H54 (cell line): Measurements from ENCODE around the gene BAHCC1.
A peak's percentile ranks its signal among the peaks of the same experiment; 100 is the strongest.

Experiments used
- DNase-seq: peaks from one replicate; pipeline ENCODE4 v3.0.0; 2011; ENCODE audit warnings: low spot score, mixed read lengths; ENCODE audit not compliant: insufficient read length
- FAIRE-seq: peaks from 3 replicates; lab custom pipeline; 2011; peaks lifted over from hg19 to GRCh38; lab: Jason Lieb, UNC
- POLR2A ChIP-seq: IDR thresholded peaks from 2 replicates; pipeline ENCODE4 v1.6.1; 2011; ENCODE audit warnings: low read depth, mild to moderate bottlenecking, low read length

The BAHCC1 gene

GRCh38 chr17:81470944-81471817, 75.9 kb downstream of the BAHCC1 start:
- DNase-seq, result peak; percentile 88
- no peak for TF ChIP-seq POLR2A

GRCh38 chr17:81471818-81472456, 76.7 kb downstream of the BAHCC1 start:
- FAIRE-seq (no peak), DNase-seq (peak; percentile 65)
- 0 out of 2 replicates have a peak, but pooled peaks have one; percentile 24 for TF ChIP-seq POLR2A

More at GRCh38 chr17:81470944-81471817, 75.9 kb downstream of the BAHCC1 start:
- FAIRE-seq, result no peak

DNA sequence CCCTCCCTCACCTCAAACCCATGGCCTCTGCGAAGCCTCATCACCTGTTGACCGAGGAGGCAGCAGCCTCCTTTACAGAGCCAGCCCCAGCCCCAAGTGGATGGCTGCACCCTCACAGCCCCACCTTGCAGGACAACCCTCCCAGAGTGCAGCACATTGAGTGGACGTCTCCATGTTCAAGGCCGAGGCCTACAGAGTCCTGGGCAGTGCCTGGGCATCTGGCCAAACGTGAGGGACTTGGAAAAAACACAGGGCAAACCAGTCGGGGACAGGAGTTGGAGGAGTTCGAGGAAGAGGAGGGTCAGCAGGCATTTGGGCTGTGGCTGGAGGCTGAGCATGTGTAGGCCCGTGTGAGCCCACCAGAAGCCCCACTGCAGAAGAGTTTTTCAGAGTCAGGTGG, 77.8 kb downstream of the BAHCC1 start:
- FAIRE-seq (no peak), DNase-seq (no peak)
- no peak for TF ChIP-seq POLR2A

DNA sequence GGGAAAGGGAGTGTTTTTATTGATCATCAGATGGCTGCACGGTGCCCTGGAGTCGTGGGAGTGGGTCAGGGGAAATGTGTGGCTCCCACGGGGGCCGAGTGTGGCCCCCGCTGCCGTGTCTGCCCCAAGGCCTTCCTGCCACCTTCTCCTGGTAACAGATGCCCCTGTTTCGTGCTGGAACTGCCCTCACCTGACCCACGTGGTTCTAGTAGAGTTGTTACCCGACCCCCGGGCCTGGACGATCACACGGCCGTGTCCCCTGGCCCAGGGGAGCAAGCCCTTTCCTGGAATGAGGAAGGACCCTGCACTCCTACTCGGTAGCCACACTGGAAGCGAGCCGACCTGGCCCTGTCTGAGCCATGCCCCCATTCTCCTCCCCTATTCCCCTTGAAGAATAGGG, 79.7 kb downstream of the BAHCC1 start:
- FAIRE-seq (no peak), DNase-seq (no peak)
- TF ChIP-seq POLR2A, result no peak

- no peak for TF ChIP-seq POLR2A
- no peak for FAIRE-seq
- no peak for DNase-seq
Measured at GRCh38 chr17:81476097-81476496, 80.8 kb downstream of the BAHCC1 start.

GRCh38 chr17:81476635-81477034, 81.4 kb downstream of the BAHCC1 start:
- no peak for FAIRE-seq
- no peak for DNase-seq

GRCh38 chr17:81477173-81477572, 81.9 kb downstream of the BAHCC1 start:
- DNase-seq (no peak), FAIRE-seq (no peak)
- no peak for TF ChIP-seq POLR2A

More at GRCh38 chr17:81476635-81477034, 81.4 kb downstream of the BAHCC1 start:
- no peak for TF ChIP-seq POLR2A

GRCh38 chr17:81478119-81478518, 82.9 kb downstream of the BAHCC1 start:
- no peak for FAIRE-seq
- TF ChIP-seq POLR2A, result no peak

DNA sequence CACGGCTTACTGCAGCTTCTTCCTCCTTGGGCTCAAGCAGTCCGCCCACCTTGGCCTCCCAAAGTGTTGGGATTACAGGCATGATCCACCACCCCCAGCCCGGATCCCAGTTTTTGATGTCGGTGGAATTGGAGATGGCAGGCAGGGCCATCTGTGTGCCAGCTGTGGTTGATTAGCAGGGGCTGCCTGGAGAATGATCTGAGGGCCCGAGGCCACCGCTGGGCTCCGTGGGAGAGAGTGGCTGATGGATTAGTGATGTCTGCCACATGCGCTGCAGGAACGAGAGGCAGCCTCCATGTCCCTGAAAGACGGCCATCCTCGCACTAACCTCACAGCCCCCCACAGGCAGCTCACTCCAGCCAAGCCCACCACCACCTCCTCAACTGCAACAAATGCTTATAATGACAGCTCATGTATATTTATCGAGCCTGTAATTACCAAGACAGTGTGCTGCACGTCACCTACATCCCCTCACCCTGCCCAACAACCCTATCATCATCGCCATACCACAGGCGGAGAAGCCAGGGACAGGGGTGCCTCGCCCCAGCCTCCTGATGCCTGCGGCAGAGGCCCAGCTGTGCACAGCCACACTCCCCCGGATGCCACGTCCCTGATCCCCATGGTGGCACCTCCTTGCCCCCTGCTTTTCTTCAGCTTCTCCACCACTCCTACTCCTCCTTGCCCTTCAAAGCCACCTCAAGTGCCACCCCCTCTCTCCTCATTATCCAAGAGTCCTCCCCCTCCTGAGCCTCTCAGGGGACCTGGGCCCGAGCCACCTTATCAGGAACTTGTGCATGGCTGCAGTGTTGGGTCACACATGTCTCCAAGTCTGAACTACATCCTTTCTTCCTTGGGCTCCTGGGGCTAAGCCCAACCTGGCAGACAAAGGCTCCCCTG, 84.2 kb downstream of the BAHCC1 start:
- no peak for FAIRE-seq
- DNase-seq, result no peak
- no peak for TF ChIP-seq POLR2A

More at GRCh38 chr17:81478119-81478518, 82.9 kb downstream of the BAHCC1 start:
- DNase-seq, result no peak

DNA sequence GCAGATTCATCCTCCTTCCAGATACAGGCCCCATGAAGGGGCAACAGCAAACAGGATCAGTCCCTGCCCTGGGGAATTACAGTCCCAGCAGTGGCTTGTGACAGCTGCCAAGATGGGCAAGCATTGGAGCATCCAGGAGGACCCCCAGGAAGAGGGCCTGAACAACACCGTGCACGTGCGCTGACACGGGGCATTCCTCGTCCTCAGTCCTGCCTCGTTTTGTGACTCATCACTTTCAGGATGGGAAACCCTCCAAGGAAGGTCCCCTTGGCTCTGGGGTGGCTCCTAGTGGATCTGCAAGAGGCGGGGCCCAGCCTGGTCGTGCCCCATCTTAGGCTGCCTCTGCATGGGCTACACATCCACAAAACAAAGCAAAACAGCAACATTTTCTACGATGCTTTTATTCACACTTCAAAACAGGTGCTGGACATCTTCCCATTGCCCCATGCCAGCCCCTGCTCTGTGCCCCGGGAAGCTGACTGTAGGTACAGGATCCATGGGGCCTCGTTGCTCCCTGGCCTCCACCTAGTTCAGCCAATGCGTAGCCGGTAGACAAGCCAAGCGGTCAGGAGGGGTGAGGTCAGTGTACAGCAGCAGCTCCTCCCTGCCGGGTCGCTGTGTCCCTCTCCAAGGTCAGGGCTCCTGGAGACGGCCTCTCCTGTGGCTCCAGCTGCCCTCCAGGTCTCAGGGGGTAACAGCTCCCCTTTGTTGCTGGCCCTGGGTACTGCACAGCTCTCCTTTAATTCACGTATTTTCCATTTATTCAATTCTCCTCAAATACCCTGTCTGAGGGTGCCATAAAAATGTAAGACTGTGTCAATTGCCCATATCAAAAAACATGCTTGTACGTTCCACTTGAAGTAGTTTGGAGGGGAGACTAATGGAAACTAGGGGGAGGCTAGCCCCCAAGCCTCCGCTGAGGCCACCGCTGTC, 85.1 kb downstream of the BAHCC1 start:
- FAIRE-seq (no peak), DNase-seq (peak; percentile 59)
- TF ChIP-seq POLR2A, result no peak

DNA sequence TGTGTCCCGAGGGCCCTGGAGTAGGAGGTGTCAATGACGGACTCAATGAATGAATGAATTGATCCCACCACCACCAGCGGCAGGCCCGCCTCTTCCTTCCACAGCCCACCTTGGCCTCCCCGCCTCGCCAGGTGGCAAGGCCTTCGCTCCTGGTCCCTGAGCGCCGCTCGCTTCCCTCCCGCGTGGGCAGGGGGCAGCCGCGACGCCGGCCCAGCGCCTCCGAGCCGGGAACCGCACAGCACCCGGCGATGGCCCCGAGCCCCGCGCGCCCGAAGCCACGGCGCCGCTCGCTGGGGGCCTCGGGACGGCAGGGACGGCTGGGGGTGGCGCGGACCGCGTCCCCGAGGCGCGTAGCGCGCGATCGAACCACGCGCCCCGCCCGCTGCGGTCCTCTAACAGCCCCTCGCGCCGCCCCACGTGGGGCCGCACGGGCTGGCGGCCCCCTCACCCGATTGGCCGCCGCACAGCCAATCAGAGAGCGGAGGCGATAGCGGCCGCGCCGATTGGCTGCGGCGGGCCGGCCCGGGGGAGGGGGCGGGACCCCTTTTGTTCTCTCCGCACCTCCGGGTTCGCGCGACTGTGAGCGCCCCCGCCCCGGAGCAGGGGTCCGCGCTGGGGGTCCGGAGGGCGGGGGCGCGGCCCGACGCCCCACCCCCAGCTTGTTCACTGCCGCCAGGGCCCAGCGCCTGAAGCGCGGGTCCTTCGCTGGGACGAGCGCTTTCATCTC, 86.0 kb downstream of the BAHCC1 start:
- DNase-seq, result no peak
- FAIRE-seq, result no peak
- no peak for TF ChIP-seq POLR2A
